ENCODE results near the gene RASL10A. TPM values are rescaled to one million over a fixed set of nuclear protein-coding genes. Genes with fewer than 3 reads are reported as not detected.

RASL10A gene
- total and polyA plus RNA-seq, 9 of the 15 experiments (the other 6 are each of a cell fraction or from before 2014, with no cell fraction given): 0.17 to 1.2 (median 0.45) TPM; not detected in 3

DNA sequence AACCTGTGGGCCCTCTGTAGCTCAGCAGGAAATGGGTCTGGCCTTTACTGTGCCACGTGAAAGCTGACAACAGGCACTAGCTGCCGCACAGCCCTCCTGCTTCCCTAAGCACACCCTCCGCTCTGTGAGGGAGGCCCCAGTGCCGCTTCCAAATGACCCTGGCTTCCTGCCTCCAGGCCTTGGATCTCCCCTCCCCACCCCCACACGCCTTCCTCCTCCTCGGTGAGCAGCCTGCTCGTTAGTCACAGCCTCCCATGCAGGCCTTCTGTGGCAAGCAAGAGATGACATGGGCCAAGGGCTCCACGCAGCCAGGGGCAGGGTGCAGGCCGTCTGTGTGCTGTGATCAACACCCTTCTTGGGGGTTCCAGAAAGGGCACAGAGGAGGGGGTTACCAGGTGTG is 15.3 kb upstream of the RASL10A start:
- no TSS peak for BruUV-seq (replicated peaks)

More for the DNA sequence above, 15.3 kb upstream of the RASL10A start:
- no peak overlapping the region for H3K4me3 ChIP-seq
- no peaks in the 10 kb centered on the region for H3K9me3 ChIP-seq (replicated peaks; ENCODE audit: control insufficient read depth, insufficient read depth, low read depth, low read length)
- H3K9ac ChIP-seq (ENCODE audit: insufficient read depth in 1 of 2, low read depth in 2 of 2, low read length in 2 of 2): no peak overlapping the region; a peak in 1 of 4 replicates
- ATAC-seq (no peak), DNase-seq (ENCODE audit: extremely low read depth in 1 of 4, low spot score in 3 of 4) (no peak), FAIRE-seq (no peak)
- no peak overlapping the region for H3K4me2 ChIP-seq (ENCODE audit: insufficient read depth, low read length)
- no peaks in the 10 kb centered on the region for H3K9me1 ChIP-seq (ENCODE audit: control insufficient read depth, insufficient read depth, low read length)
- no peaks in the 10 kb centered on the region for H4K20me1 ChIP-seq (replicated peaks; ENCODE audit: control insufficient read depth, insufficient read depth, low read length)
- intact Hi-C loops (cut with micrococcal nuclease): no loop called here
- peaks cover 39% of the 10 kb centered on the region; the same call in 2 of the 3 replicates for H3K36me3 ChIP-seq (ENCODE audit: control insufficient read depth, insufficient read depth, low read length)
- no peaks in the 10 kb centered on the region for H3K27me3 ChIP-seq (ENCODE audit: control insufficient read depth in 2 of 2, insufficient read depth in 2 of 2, low read length in 2 of 2)
- POLR2A ChIA-PET: no interaction called here
- WGBS (ENCODE audit: insufficient coverage, low coverage, missing lambda C conversion rate): 79% methylated on average over 8 of the region's 9 CpGs
- no peaks in the 10 kb centered on the region for H3K79me2 ChIP-seq (ENCODE audit: control insufficient read depth, insufficient read depth, low read length)
- CTCF ChIA-PET (ENCODE audit: low intra/inter-chr PET ratio): no interaction called here
- peaks cover 0 to 10% of the 10 kb centered on the region in 2 experiments; a peak in 2 of 5 replicates for H3K4me1 ChIP-seq (replicated peaks in 1 of 2; ENCODE audit: control insufficient read depth in 2 of 2, insufficient read depth in 2 of 2, low read length in 2 of 2)
- no peak overlapping the region for H3K27ac ChIP-seq (ENCODE audit: extremely low read depth, low read depth, low read length)
- TF ChIP-seq, protein P1, sequence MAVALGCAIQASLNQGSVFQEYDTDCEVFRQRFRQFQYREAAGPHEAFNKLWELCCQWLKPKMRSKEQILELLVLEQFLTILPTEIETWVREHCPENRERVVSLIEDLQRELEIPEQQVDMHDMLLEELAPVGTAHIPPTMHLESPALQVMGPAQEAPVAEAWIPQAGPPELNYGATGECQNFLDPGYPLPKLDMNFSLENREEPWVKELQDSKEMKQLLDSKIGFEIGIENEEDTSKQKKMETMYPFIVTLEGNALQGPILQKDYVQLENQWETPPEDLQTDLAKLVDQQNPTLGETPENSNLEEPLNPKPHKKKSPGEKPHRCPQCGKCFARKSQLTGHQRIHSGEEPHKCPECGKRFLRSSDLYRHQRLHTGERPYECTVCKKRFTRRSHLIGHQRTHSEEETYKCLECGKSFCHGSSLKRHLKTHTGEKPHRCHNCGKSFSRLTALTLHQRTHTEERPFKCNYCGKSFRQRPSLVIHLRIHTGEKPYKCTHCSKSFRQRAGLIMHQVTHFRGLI (CRISPR knock-in tag; IDR thresholded peaks at IDR 0.05): no peak
- TF ChIP-seq ZNF551 (CRISPR knock-in tag; IDR thresholded peaks at IDR 0.05) (no peak), NELFE (IDR thresholded peaks at IDR 0.05; ENCODE audit: insufficient read depth, insufficient read length) (no peak), SETDB1 (IDR thresholded peaks at IDR 0.05; ENCODE audit: low read length) (no peak), HDAC8 (tag; IDR thresholded peaks at IDR 0.05) (no peak)
- TF ChIP-seq, protein P2, sequence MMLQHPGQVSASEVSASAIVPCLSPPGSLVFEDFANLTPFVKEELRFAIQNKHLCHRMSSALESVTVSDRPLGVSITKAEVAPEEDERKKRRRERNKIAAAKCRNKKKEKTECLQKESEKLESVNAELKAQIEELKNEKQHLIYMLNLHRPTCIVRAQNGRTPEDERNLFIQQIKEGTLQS (IDR thresholded peaks at IDR 0.05): no peak
- TF ChIP-seq, protein P2 (CRISPR knock-in tag; conservative IDR thresholded peaks at IDR 0.05): no peak
- in situ Hi-C loops (cut with MboI): no loop called here
- no peak overlapping the region for H2AFZ ChIP-seq (ENCODE audit: low read depth, low read length)

Data from K562 (cell line).